Effector memory CD8-positive, alpha-beta T cell (primary cell): Measurements from ENCODE around the gene PLXDC2.

Experiments used
- ATAC-seq: fragments of 150-1000 bp; cut with Tn5 transposase; replicated peaks from 2 replicates; pipeline ENCODE4 v1.10.0; 2021; ENCODE audit warnings: mild to moderate bottlenecking, moderate library complexity
- DNase-seq, 3 experiments: peaks; one replicate each; pipeline ENCODE4 v3.0.0; 2021
- H3K27ac Mint-ChIP-seq, 2 donors: one replicate each; pipeline ENCODE4 v1.8.0; 2022; ENCODE audit warnings: mild to moderate bottlenecking in 2 of 2, mixed read lengths in 2 of 2, moderate library complexity in 2 of 2
- H3K27me3 Mint-ChIP-seq, 2 donors: one replicate each; pipeline ENCODE4 v1.8.0; 2022; ENCODE audit warnings: mixed read lengths in 2 of 2
- H3K36me3 Mint-ChIP-seq: one replicate; pipeline ENCODE4 v1.8.0; 2022; ENCODE audit warnings: mild to moderate bottlenecking, moderate library complexity, mixed read lengths; ENCODE audit not compliant: insufficient read depth
- H3K4me1 Mint-ChIP-seq, 2 donors: one replicate each; pipeline ENCODE4 v1.8.0; 2022; ENCODE audit warnings: low read depth in 2 of 2, mixed read lengths in 2 of 2
- H3K4me3 Mint-ChIP-seq, 2 donors: one replicate each; pipeline ENCODE4 v1.8.0; 2022; ENCODE audit warnings: mild to moderate bottlenecking in 2 of 2, mixed read lengths in 2 of 2, moderate library complexity in 2 of 2
- H3K9me3 Mint-ChIP-seq, 2 donors: one replicate each; pipeline ENCODE4 v1.8.0; 2022; ENCODE audit warnings: mixed read lengths in 2 of 2

Gene PLXDC2

GRCh38 chr10:19888061-19888660 is 71.9 kb downstream of the PLXDC2 start:
- H3K4me1 Mint-ChIP-seq: no peaks in the 10 kb centered on the region
- peaks cover 0 to 4% of the 10 kb centered on the region in 2 donors for H3K9me3 Mint-ChIP-seq
- no peak overlapping the region for H3K4me3 Mint-ChIP-seq
- no peak for ATAC-seq
- no peaks in the 10 kb centered on the region for H3K27me3 Mint-ChIP-seq
- H3K27ac Mint-ChIP-seq: no peak overlapping the region
- H3K36me3 Mint-ChIP-seq: no peaks in the 10 kb centered on the region
- DNase-seq: no peak

- Mint-ChIP-seq H3K9me3 (peaks cover 0 to 4% of the 10 kb centered on the region in 2 donors), H3K27me3 (no peaks in the 10 kb centered on the region), H3K27ac (no peak overlapping the region), H3K4me3 (no peak overlapping the region), H3K4me1 (no peaks in the 10 kb centered on the region), H3K36me3 (no peaks in the 10 kb centered on the region)
- no peak for DNase-seq
- no peak for ATAC-seq
Measured at GRCh38 chr10:19889256-19889655, 73.0 kb downstream of the PLXDC2 start.

GRCh38 chr10:19891429-19891828 is 75.2 kb downstream of the PLXDC2 start:
- no peak overlapping the region for H3K4me3 Mint-ChIP-seq
- DNase-seq (no peak), ATAC-seq (no peak)
- H3K36me3 Mint-ChIP-seq: no peaks in the 10 kb centered on the region
- no peaks in the 10 kb centered on the region for H3K27me3 Mint-ChIP-seq
- no peak overlapping the region for H3K27ac Mint-ChIP-seq
- peaks cover 0 to 4% of the 10 kb centered on the region in 2 donors for H3K9me3 Mint-ChIP-seq
- H3K4me1 Mint-ChIP-seq: no peaks in the 10 kb centered on the region

- H3K9me3 Mint-ChIP-seq: peaks cover 0 to 3% of the 10 kb centered on the region in 2 donors
- H3K36me3 Mint-ChIP-seq: no peaks in the 10 kb centered on the region
- DNase-seq: no peak
- ATAC-seq: no peak
- no peaks in the 10 kb centered on the region for H3K27me3 Mint-ChIP-seq
- H3K4me1 Mint-ChIP-seq: no peaks in the 10 kb centered on the region
- no peak overlapping the region for H3K27ac Mint-ChIP-seq
- H3K4me3 Mint-ChIP-seq: no peak overlapping the region
Measured at GRCh38 chr10:19892270-19892669, 76.0 kb downstream of the PLXDC2 start.

- DNase-seq: no peak
- ATAC-seq: no peak
- no peak overlapping the region for H3K4me3 Mint-ChIP-seq
- no peaks in the 10 kb centered on the region for H3K36me3 Mint-ChIP-seq
- no peak overlapping the region for H3K27ac Mint-ChIP-seq
- H3K9me3 Mint-ChIP-seq: peaks cover 0 to 3% of the 10 kb centered on the region in 2 donors
- no peaks in the 10 kb centered on the region for H3K4me1 Mint-ChIP-seq
- H3K27me3 Mint-ChIP-seq: no peaks in the 10 kb centered on the region
Measured at GRCh38 chr10:19892677-19893076, 76.4 kb downstream of the PLXDC2 start.

GRCh38 chr10:19895500-19895899 is 79.3 kb downstream of the PLXDC2 start:
- H3K27ac Mint-ChIP-seq: no peak overlapping the region
- no peak for ATAC-seq
- H3K36me3 Mint-ChIP-seq: no peaks in the 10 kb centered on the region
- no peak overlapping the region for H3K4me3 Mint-ChIP-seq
- H3K27me3 Mint-ChIP-seq: no peaks in the 10 kb centered on the region
- DNase-seq: no peak
- H3K4me1 Mint-ChIP-seq: no peaks in the 10 kb centered on the region
- H3K9me3 Mint-ChIP-seq: peaks cover 0 to 3% of the 10 kb centered on the region in 2 donors

- no peak overlapping the region for H3K4me3 Mint-ChIP-seq
- H3K4me1 Mint-ChIP-seq: no peaks in the 10 kb centered on the region
- H3K27me3 Mint-ChIP-seq: no peaks in the 10 kb centered on the region
- no peak overlapping the region for H3K27ac Mint-ChIP-seq
- peaks cover 10 to 18% of the 10 kb centered on the region in 2 donors for H3K9me3 Mint-ChIP-seq
- no peaks in the 10 kb centered on the region for H3K36me3 Mint-ChIP-seq
- no peak for DNase-seq
- no peak for ATAC-seq
Measured at GRCh38 chr10:19902456-19902855, 86.2 kb downstream of the PLXDC2 start.

GRCh38 chr10:19904202-19904661 is 88.0 kb downstream of the PLXDC2 start:
- Mint-ChIP-seq H3K27me3 (no peaks in the 10 kb centered on the region), H3K36me3 (no peaks in the 10 kb centered on the region), H3K4me3 (no peak overlapping the region), H3K27ac (no peak overlapping the region), H3K9me3 (peaks cover 12 to 18% of the 10 kb centered on the region in 2 donors), H3K4me1 (no peaks in the 10 kb centered on the region)
- no peak for ATAC-seq
- DNase-seq: no peak

- Mint-ChIP-seq H3K4me1 (no peaks in the 10 kb centered on the region), H3K27ac (no peak overlapping the region), H3K36me3 (no peaks in the 10 kb centered on the region), H3K4me3 (no peak overlapping the region), H3K9me3 (peaks cover 12 to 18% of the 10 kb centered on the region in 2 donors), H3K27me3 (no peaks in the 10 kb centered on the region)
- ATAC-seq (no peak), DNase-seq (no peak)
Measured at GRCh38 chr10:19906108-19906791, 90.0 kb downstream of the PLXDC2 start.

- no peak overlapping the region for H3K27ac Mint-ChIP-seq
- ATAC-seq (no peak), DNase-seq (no peak)
- H3K4me3 Mint-ChIP-seq: no peak overlapping the region
- H3K27me3 Mint-ChIP-seq: no peaks in the 10 kb centered on the region
- peaks cover 9 to 10% of the 10 kb centered on the region in 2 donors for H3K9me3 Mint-ChIP-seq
- no peaks in the 10 kb centered on the region for H3K36me3 Mint-ChIP-seq
- H3K4me1 Mint-ChIP-seq: no peaks in the 10 kb centered on the region
Measured at GRCh38 chr10:19908991-19909696, 92.9 kb downstream of the PLXDC2 start.

GRCh38 chr10:19911886-19912285 is 95.7 kb downstream of the PLXDC2 start:
- H3K4me1 Mint-ChIP-seq: no peaks in the 10 kb centered on the region
- no peak overlapping the region for H3K4me3 Mint-ChIP-seq
- peaks cover 6 to 8% of the 10 kb centered on the region in 2 donors for H3K9me3 Mint-ChIP-seq
- H3K27me3 Mint-ChIP-seq: no peaks in the 10 kb centered on the region
- H3K27ac Mint-ChIP-seq: no peak overlapping the region
- DNase-seq: no peak
- H3K36me3 Mint-ChIP-seq: no peaks in the 10 kb centered on the region
- no peak for ATAC-seq

- Mint-ChIP-seq H3K27ac (no peak overlapping the region), H3K9me3 (peaks cover 8% of the 10 kb centered on the region in 2 donors), H3K36me3 (no peaks in the 10 kb centered on the region), H3K4me1 (no peaks in the 10 kb centered on the region), H3K27me3 (no peaks in the 10 kb centered on the region), H3K4me3 (no peak overlapping the region)
- DNase-seq (no peak), ATAC-seq (no peak)
Measured at GRCh38 chr10:19913987-19914386, 97.8 kb downstream of the PLXDC2 start.

- Mint-ChIP-seq H3K4me1 (no peaks in the 10 kb centered on the region), H3K27ac (no peak overlapping the region), H3K9me3 (peaks cover 8% of the 10 kb centered on the region in 2 donors), H3K4me3 (no peak overlapping the region), H3K36me3 (no peaks in the 10 kb centered on the region), H3K27me3 (no peaks in the 10 kb centered on the region)
- ATAC-seq (no peak), DNase-seq (no peak)
Measured at GRCh38 chr10:19915125-19915524, 98.9 kb downstream of the PLXDC2 start.

- H3K4me1 Mint-ChIP-seq: no peaks in the 10 kb centered on the region
- no peak for DNase-seq
- H3K27ac Mint-ChIP-seq: no peak overlapping the region
- H3K9me3 Mint-ChIP-seq: peaks cover 8% of the 10 kb centered on the region in 2 donors
- ATAC-seq: no peak
- no peak overlapping the region for H3K4me3 Mint-ChIP-seq
- no peaks in the 10 kb centered on the region for H3K36me3 Mint-ChIP-seq
- H3K27me3 Mint-ChIP-seq: no peaks in the 10 kb centered on the region
Measured at GRCh38 chr10:19915816-19916215, 99.6 kb downstream of the PLXDC2 start.
